GM21390 (cell line): ENCODE measurements around the gene SLC43A3.
"Not testable (repeated sequence)": the region's sequence is repeated elsewhere in the genome, so short reads cannot be mapped to it uniquely, and the experiment has no call there.

Source experiments
- ATAC-seq: cut with Tn5 transposase; IDR thresholded peaks from one replicate; pipeline ENCODE4 v1.9.1; 2021; ENCODE audit not compliant: unreplicated experiment

SLC43A3 gene

GRCh38 chr11:57407941-57408475 lies 18.9 kb downstream of the SLC43A3 start:
- no peak for ATAC-seq

- ATAC-seq, result no peak
Observed at GRCh38 chr11:57407010-57407920, 19.7 kb downstream of the SLC43A3 start.

- peak; percentile 64 for ATAC-seq
Observed at GRCh38 chr11:57406337-57406904, 20.5 kb downstream of the SLC43A3 start.

GRCh38 chr11:57405271-57405860 lies 21.6 kb downstream of the SLC43A3 start:
- ATAC-seq, result no peak

GRCh38 chr11:57403802-57404147 lies 23.1 kb downstream of the SLC43A3 start:
- ATAC-seq, result no peak

- ATAC-seq, result not testable (repeated sequence)
Observed at GRCh38 chr11:57403003-57403801, 23.7 kb downstream of the SLC43A3 start.

- no peak for ATAC-seq
Observed at GRCh38 chr11:57402188-57403002, 24.5 kb downstream of the SLC43A3 start.

GRCh38 chr11:57399972-57400578 lies 26.8 kb downstream of the SLC43A3 start:
- no peak for ATAC-seq

- ATAC-seq, result no peak
Observed at GRCh38 chr11:57399221-57399620, 27.7 kb downstream of the SLC43A3 start.

GRCh38 chr11:57397394-57397990 lies 29.4 kb downstream of the SLC43A3 start:
- no peak for ATAC-seq

GRCh38 chr11:57396744-57397143 lies 30.2 kb downstream of the SLC43A3 start:
- no peak for ATAC-seq

- ATAC-seq, result no peak
Observed at GRCh38 chr11:57395905-57396623, 30.9 kb downstream of the SLC43A3 start.

- ATAC-seq, result no peak
Observed at GRCh38 chr11:57394203-57394965, 32.5 kb downstream of the SLC43A3 start.

GRCh38 chr11:57392763-57393105 lies 34.2 kb downstream of the SLC43A3 start:
- no peak for ATAC-seq

- ATAC-seq, result no peak
Observed at GRCh38 chr11:57392066-57392762, 34.7 kb downstream of the SLC43A3 start.

GRCh38 chr11:57391539-57391938 lies 35.4 kb downstream of the SLC43A3 start:
- no peak for ATAC-seq

GRCh38 chr11:57391111-57391510 lies 35.8 kb downstream of the SLC43A3 start:
- no peak for ATAC-seq
